ENCODE results near the gene DEFB123. TPM values are rescaled to one million over a fixed set of nuclear protein-coding genes. Genes with fewer than 3 reads are reported as not detected.

DEFB123 gene
- total RNA-seq, 1 experiment from 2014 or later: not detected

DNA sequence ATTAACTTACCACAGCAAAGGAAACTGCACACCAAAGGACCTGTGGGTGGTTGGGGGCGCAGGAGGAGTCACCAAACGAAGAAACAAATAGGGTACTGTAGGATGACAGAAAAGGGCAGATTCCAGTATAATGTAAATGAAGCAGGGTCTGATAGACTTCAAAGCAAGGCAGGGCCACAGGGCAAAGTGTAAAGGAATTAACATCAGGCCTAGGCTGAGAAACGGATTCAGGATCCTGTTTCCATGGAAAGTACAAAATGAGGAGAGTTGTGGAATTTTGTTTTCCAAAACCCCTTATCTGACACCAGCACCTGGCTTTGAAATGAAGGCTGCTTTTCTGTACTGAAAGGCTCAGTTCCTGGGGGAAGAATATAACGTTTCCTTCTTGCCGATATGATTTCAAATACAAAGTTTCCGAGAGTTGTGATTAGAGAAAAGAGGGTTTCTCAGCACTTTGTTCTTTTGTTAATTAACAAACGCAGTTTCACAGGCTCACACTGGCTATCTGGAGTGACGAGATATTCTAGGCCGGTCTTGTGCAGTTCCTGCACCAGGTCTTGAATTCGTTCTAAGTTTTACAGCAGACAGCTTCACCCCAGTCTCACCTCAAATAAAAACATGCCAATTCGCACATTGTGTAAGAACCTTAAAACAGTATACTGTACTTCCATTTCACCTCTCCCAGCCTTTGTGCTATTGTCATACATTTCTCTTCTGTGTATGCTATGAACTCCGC is 5.8 kb downstream of the DEFB123 start:
- Histone ChIP-seq H3K27ac (no peak overlapping the region), H3F3A (ENCODE audit: insufficient read depth, low read depth) (no peaks in the 10 kb centered on the region), H3K4me1 (replicated peaks; ENCODE audit: insufficient read depth) (no peaks in the 10 kb centered on the region), H3K36me3 (ENCODE audit: low read depth) (no peaks in the 10 kb centered on the region), H3K27me3 (ENCODE audit: insufficient read depth, low read depth) (peaks cover 9% of the 10 kb centered on the region; the same call in 1 of the 2 replicates), H4K20me1 (ENCODE audit: insufficient read depth) (no peaks in the 10 kb centered on the region; the same call in 1 of the 2 replicates), H2AFZ (no peak overlapping the region), H3K9me3 (ENCODE audit: insufficient read depth, low read depth) (no peaks in the 10 kb centered on the region), H3K4me3 (no peak overlapping the region), H3K9me2 (ENCODE audit: insufficient read depth) (no peaks in the 10 kb centered on the region), H3K4me2 (no peak overlapping the region), H3K79me2 (ENCODE audit: low read depth) (no peaks in the 10 kb centered on the region)
- no TSS peak for BruUV-seq (replicated peaks)
- intact Hi-C loops (cut with micrococcal nuclease; ENCODE audit: unreplicated experiment): no loop called here
- POLR2A ChIA-PET (ENCODE audit: unreplicated experiment): no interaction called here
- no peak for DNase-seq
- CTCF ChIA-PET: no interaction called here
- no peak for TF ChIP-seq EZH2 (IDR thresholded peaks at IDR 0.05; ENCODE audit: low read depth)
- TF ChIP-seq, protein P1, sequence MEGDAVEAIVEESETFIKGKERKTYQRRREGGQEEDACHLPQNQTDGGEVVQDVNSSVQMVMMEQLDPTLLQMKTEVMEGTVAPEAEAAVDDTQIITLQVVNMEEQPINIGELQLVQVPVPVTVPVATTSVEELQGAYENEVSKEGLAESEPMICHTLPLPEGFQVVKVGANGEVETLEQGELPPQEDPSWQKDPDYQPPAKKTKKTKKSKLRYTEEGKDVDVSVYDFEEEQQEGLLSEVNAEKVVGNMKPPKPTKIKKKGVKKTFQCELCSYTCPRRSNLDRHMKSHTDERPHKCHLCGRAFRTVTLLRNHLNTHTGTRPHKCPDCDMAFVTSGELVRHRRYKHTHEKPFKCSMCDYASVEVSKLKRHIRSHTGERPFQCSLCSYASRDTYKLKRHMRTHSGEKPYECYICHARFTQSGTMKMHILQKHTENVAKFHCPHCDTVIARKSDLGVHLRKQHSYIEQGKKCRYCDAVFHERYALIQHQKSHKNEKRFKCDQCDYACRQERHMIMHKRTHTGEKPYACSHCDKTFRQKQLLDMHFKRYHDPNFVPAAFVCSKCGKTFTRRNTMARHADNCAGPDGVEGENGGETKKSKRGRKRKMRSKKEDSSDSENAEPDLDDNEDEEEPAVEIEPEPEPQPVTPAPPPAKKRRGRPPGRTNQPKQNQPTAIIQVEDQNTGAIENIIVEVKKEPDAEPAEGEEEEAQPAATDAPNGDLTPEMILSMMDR (conservative IDR thresholded peaks at IDR 0.05): no peak

GRCh38 chr20:31449511-31450414 is 9.3 kb downstream of the DEFB123 start:
- no TSS peak for BruUV-seq (replicated peaks)
- no peaks in the 10 kb centered on the region for H4K20me1 ChIP-seq (ENCODE audit: insufficient read depth)
- H3K4me1 ChIP-seq (replicated peaks; ENCODE audit: insufficient read depth): no peaks in the 10 kb centered on the region
- no peaks in the 10 kb centered on the region for H3K9me3 ChIP-seq (ENCODE audit: insufficient read depth, low read depth)
- TF ChIP-seq, protein P1 (conservative IDR thresholded peaks at IDR 0.05): no peak
- TF ChIP-seq EZH2 (IDR thresholded peaks at IDR 0.05; ENCODE audit: low read depth): no peak
- no peak overlapping the region for H3K4me3 ChIP-seq
- no peak for DNase-seq
- H3K9me2 ChIP-seq (ENCODE audit: insufficient read depth): no peaks in the 10 kb centered on the region
- intact Hi-C loops (cut with micrococcal nuclease; ENCODE audit: unreplicated experiment): no loop called here
- ChIA-PET POLR2A (ENCODE audit: unreplicated experiment) (interaction anchor here (0.6 kb wide), 1 partner anchor 10 kb away, joined by 4 read pairs; no protein-coding TSS in a partner anchor), CTCF (interaction anchor here (0.5 kb wide), 1 partner anchor 115 kb away, joined by 3 read pairs; no protein-coding TSS in a partner anchor)
- no peaks in the 10 kb centered on the region for H3K36me3 ChIP-seq (ENCODE audit: low read depth)
- no peak overlapping the region for H3K27ac ChIP-seq
- no peaks in the 10 kb centered on the region for H3F3A ChIP-seq (ENCODE audit: insufficient read depth, low read depth)
- no peaks in the 10 kb centered on the region; the same call in 1 of the 2 replicates for H3K27me3 ChIP-seq (ENCODE audit: insufficient read depth, low read depth)
- no peak overlapping the region for H2AFZ ChIP-seq
- no peak overlapping the region for H3K4me2 ChIP-seq
- no peaks in the 10 kb centered on the region for H3K79me2 ChIP-seq (ENCODE audit: low read depth)

DNA sequence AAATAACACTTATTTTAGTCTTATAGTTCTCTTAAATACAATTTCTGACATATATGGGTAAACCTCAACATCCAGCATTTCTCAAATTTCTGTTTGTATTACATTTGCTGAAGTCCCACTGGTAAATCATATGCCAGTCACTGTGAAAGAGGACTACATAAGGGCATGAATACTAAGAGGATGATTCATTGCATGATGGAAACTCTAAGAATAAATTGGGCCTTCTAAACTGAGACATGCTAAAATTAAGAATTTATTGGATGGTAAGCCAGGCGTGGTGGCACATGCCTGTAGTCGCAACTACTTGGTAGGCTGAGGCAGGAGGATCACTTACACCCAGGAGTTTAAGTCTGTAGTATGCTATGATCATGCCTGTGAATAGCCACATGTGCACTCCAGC is 12.1 kb downstream of the DEFB123 start:
- Histone ChIP-seq H3K9me3 (ENCODE audit: insufficient read depth, low read depth) (no peaks in the 10 kb centered on the region), H3K4me3 (no peak overlapping the region), H3F3A (ENCODE audit: insufficient read depth, low read depth) (no peaks in the 10 kb centered on the region), H3K4me1 (replicated peaks; ENCODE audit: insufficient read depth) (no peaks in the 10 kb centered on the region), H3K4me2 (no peak overlapping the region), H4K20me1 (ENCODE audit: insufficient read depth) (no peaks in the 10 kb centered on the region), H2AFZ (no peak overlapping the region), H3K27me3 (ENCODE audit: insufficient read depth, low read depth) (no peaks in the 10 kb centered on the region), H3K27ac (no peak overlapping the region), H3K9me2 (ENCODE audit: insufficient read depth) (no peaks in the 10 kb centered on the region), H3K79me2 (ENCODE audit: low read depth) (no peaks in the 10 kb centered on the region), H3K36me3 (ENCODE audit: low read depth) (no peaks in the 10 kb centered on the region)
- CTCF ChIA-PET: no interaction called here
- DNase-seq: no peak
- intact Hi-C loops (cut with micrococcal nuclease; ENCODE audit: unreplicated experiment): no loop called here
- POLR2A ChIA-PET (ENCODE audit: unreplicated experiment): no interaction called here
- no TSS peak for BruUV-seq (replicated peaks)
- TF ChIP-seq EZH2 (IDR thresholded peaks at IDR 0.05; ENCODE audit: low read depth): no peak
- TF ChIP-seq, protein P1 (conservative IDR thresholded peaks at IDR 0.05): no peak
